Activated T-cell treated with anti-CD3 and anti-CD28 coated beads, Interleukin-2, amount 50 U/mL, for 4 hours (primary cell): ENCODE results near the gene MPP3. TPM values are rescaled to one million over a fixed set of nuclear protein-coding genes. Genes with fewer than 3 reads are reported as not detected.
"Not testable (repeated sequence)": the region's sequence is repeated elsewhere in the genome, so short reads cannot be mapped to it uniquely, and the experiment has no call there.

Experiments
- ATAC-seq, 2 donors: fragments of 200-7000 bp; cut with Tn5 transposase; one replicate each; pipeline ENCODE4 v1.10.0; 2021
- DNase-seq: peaks from one replicate; pipeline ENCODE4 v3.0.0-alpha.2; 2020
- H3K27me3 Mint-ChIP-seq: one replicate; pipeline ENCODE4 v1.8.0; 2021; ENCODE audit warnings: low read depth, mixed read lengths
- H3K36me3 Mint-ChIP-seq: one replicate; pipeline ENCODE4 v1.8.0; 2022; ENCODE audit warnings: mixed read lengths; ENCODE audit not compliant: insufficient read depth
- H3K4me1 Mint-ChIP-seq: one replicate; pipeline ENCODE4 v1.8.0; 2021; ENCODE audit warnings: low read depth, mixed read lengths
- H3K4me3 Mint-ChIP-seq: one replicate; pipeline ENCODE4 v1.8.0; 2021; ENCODE audit warnings: mild to moderate bottlenecking, moderate library complexity, mixed read lengths
- H3K9me3 Mint-ChIP-seq: one replicate; pipeline ENCODE4 v1.8.0; 2021; ENCODE audit warnings: mixed read lengths
- total RNA-seq, 3 donors: library from RNA; stranded (reverse); gene quantifications; one replicate each; pipeline ENCODE4 v1.2.1, GENCODE V29; 2021

Gene MPP3
- total RNA-seq, 3 donors from 2014 or later, result 0.24 to 0.94 (median 0.87) TPM

DNA sequence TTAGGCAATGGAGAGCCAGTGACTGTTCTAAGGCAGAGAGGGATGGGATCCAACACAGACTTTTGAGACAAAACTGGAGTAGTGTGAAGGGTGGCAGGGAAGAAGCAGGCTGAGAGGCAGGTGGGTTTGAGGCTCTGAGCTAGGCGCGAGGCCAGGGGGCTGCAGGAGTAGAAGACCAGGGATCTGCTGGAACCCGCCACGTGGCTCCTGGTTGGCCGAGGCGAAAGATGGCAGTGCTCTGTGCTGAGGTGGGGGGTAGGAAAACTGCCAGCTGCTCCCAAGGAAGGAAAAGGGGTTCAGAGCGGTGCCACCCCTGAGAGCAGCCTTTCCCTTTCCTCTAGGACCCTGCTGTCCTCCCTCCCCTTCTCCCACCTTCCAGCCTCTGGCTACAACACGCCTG lies 19.6 kb upstream of the MPP3 start:
- H3K36me3 Mint-ChIP-seq, result no peaks in the 10 kb centered on the region
- peaks cover 37% of the 10 kb centered on the region for H3K27me3 Mint-ChIP-seq
- no peaks in the 10 kb centered on the region for H3K9me3 Mint-ChIP-seq
- no peak overlapping the region for H3K4me3 Mint-ChIP-seq
- ATAC-seq (no peak), DNase-seq (no peak)
- no peaks in the 10 kb centered on the region for H3K4me1 Mint-ChIP-seq

DNA sequence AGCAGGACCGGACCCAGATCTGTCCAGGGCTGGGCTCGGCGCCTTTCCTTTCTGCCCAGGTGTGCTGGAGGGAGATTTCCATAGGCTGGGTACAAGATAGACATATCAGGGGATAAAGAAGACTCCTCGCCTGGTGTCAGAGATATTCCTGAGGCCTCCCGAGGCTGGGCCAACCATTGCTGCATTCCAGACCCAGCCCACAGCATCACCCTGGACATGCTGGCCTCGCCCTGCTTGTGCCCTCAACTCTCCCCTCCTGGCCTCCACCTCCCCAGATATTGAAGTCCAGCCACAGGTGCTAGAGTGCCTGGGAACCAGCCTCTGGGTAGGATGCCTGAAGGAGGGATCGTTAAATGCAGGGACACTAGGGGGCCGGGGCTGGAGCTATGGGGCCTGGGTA lies 16.2 kb upstream of the MPP3 start:
- no peaks in the 10 kb centered on the region for H3K9me3 Mint-ChIP-seq
- H3K27me3 Mint-ChIP-seq, result peaks cover 39% of the 10 kb centered on the region
- H3K4me1 Mint-ChIP-seq, result no peaks in the 10 kb centered on the region
- no peaks in the 10 kb centered on the region for H3K36me3 Mint-ChIP-seq
- H3K4me3 Mint-ChIP-seq, result no peak overlapping the region
- DNase-seq (no peak), ATAC-seq (no peak)

DNA sequence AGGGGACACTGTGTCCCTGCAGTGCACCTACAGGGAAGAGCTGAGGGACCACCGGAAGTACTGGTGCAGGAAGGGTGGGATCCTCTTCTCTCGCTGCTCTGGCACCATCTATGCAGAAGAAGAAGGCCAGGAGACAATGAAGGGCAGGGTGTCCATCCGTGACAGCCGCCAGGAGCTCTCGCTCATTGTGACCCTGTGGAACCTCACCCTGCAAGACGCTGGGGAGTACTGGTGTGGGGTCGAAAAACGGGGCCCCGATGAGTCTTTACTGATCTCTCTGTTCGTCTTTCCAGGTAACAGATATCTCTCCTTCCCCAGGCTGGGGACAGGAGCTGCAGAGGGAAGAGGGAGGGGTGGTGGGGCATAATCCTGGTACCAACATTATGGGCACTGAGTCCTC lies 15.7 kb upstream of the MPP3 start:
- Mint-ChIP-seq H3K9me3 (no peaks in the 10 kb centered on the region), H3K27me3 (peaks cover 37% of the 10 kb centered on the region), H3K4me1 (no peaks in the 10 kb centered on the region), H3K4me3 (no peak overlapping the region), H3K36me3 (no peaks in the 10 kb centered on the region)
- DNase-seq (no peak), ATAC-seq (no peak)

DNA sequence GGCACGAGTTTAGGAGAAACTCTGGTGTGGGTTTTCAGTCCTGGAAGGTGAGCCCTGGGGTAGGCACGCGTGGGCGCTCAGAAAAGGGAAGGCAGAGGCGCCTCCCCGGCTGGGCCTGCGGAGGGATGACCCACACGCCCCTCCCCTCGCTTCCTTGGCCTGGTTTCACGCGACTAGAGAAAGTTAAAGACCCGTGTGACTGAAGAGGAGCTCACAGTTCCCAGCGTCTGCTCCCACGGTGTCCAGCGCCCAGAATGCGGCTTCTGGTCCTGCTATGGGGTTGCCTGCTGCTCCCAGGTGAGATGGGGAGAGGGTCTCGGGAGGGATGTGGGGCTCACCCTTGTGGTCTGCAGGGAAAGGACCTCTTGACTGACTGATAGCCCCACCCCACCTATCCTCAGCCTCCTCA lies 14.0 kb upstream of the MPP3 start, which contains the start of gene CD300LG:
Gene CD300LG (plus strand): TSS at position 214 of the 409 bp plus-strand sequence. CDS start 41 bp downstream, at position 255.
- ATAC-seq (no peak), DNase-seq (no peak)
- Mint-ChIP-seq H3K4me1 (no peaks in the 10 kb centered on the region), H3K4me3 (no peak within 1 kb of the TSS), H3K9me3 (no peaks in the 10 kb centered on the region), H3K27me3 (peaks cover 38% of the 10 kb centered on the region), H3K36me3 (no peaks in the 10 kb centered on the region)

DNA sequence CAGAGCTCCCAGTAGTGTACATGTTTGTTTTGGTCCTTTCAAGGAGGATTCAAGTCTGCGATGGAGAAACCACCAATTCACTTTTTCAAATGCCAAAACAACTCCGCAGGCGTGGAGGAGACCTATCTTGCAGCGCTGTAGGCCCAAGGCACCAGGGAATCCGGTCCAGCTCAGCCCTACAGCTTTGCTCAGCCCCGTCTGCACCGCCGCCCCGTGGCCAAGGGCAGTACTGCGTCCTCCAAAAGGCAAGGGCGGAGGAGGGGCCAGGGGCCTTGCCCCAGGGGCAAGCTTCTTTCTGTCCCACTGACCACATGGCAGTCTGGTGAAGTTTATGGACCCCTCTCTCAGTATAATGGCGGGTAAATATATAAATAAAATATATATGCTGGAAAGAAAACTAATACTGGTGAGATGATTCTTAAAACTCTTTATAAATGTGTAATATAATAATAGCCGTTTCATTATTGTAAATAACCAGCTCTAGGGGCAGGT lies 13.3 kb upstream of the MPP3 start:
- no peak overlapping the region for H3K4me3 Mint-ChIP-seq
- H3K27me3 Mint-ChIP-seq, result peaks cover 37% of the 10 kb centered on the region
- ATAC-seq (peak; percentile 99 to 100), DNase-seq (peak; percentile 70)
- H3K9me3 Mint-ChIP-seq, result no peaks in the 10 kb centered on the region
- no peaks in the 10 kb centered on the region for H3K4me1 Mint-ChIP-seq
- no peaks in the 10 kb centered on the region for H3K36me3 Mint-ChIP-seq

DNA sequence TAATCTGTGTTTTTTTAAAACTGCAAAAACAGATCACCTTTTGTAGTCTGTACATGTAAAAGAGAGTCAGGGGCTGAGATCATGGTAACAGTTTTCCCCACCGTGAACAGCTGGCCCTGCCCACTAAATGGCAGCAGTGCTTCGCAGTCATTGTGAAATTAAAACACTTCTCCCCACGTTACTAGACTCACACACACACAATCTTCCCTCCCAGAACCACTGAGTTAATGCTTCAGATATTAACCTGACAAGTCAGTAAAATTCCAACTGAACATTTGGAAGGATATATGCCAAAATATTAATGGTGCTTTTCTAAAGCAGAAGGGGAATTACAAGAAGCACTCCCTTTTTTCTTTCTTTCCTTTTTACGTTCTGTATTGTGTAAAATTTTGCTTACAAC lies 12.8 kb upstream of the MPP3 start:
- no peaks in the 10 kb centered on the region for H3K36me3 Mint-ChIP-seq
- DNase-seq, result no peak
- H3K4me1 Mint-ChIP-seq, result no peaks in the 10 kb centered on the region
- no peak overlapping the region for H3K4me3 Mint-ChIP-seq
- peaks cover 36% of the 10 kb centered on the region for H3K27me3 Mint-ChIP-seq
- ATAC-seq, result no peak
- no peaks in the 10 kb centered on the region for H3K9me3 Mint-ChIP-seq

DNA sequence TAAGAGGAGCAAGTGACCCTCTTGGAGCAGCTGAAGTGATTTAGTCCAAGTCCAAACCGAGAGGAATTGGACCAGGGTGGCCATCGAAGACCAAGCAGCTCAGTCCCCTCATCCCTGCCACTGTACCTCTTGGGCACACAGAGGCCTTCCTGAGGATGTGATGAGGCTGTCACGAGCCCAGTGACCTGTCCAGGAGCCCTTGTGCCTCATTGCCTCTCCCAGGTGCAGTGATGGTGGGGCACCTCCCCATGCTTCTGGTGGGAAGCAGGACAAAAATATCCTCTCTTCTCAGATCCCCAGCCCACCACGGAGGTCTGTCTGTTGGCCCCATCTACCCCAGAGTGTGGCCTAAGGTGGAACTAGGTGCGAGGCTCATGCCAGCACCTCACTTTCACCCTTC lies 11.3 kb upstream of the MPP3 start:
- DNase-seq (no peak), ATAC-seq (no peak)
- Mint-ChIP-seq H3K4me3 (no peak overlapping the region), H3K9me3 (no peaks in the 10 kb centered on the region), H3K27me3 (peaks cover 37% of the 10 kb centered on the region), H3K36me3 (no peaks in the 10 kb centered on the region), H3K4me1 (no peaks in the 10 kb centered on the region)

DNA sequence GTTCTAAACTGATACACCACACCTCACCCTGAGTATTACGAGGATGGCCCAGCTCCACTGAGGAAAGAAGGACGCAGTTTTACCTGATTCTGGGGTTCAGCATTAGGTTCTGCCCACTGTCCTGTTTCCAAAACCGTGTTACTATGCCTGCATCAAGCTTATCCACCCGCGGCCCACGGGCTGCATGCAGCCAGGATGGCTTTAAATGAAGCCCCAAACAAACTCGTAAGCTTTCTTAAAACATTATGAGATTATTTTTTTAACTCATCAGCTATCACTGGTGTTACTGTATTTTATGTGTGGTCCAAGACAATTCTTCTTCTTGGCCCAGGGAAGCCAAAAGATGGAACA lies 10.0 kb upstream of the MPP3 start:
- Mint-ChIP-seq H3K36me3 (no peaks in the 10 kb centered on the region), H3K4me1 (no peaks in the 10 kb centered on the region), H3K4me3 (no peak overlapping the region), H3K9me3 (no peaks in the 10 kb centered on the region), H3K27me3 (peaks cover 29% of the 10 kb centered on the region)
- DNase-seq (no peak), ATAC-seq (no peak)

DNA sequence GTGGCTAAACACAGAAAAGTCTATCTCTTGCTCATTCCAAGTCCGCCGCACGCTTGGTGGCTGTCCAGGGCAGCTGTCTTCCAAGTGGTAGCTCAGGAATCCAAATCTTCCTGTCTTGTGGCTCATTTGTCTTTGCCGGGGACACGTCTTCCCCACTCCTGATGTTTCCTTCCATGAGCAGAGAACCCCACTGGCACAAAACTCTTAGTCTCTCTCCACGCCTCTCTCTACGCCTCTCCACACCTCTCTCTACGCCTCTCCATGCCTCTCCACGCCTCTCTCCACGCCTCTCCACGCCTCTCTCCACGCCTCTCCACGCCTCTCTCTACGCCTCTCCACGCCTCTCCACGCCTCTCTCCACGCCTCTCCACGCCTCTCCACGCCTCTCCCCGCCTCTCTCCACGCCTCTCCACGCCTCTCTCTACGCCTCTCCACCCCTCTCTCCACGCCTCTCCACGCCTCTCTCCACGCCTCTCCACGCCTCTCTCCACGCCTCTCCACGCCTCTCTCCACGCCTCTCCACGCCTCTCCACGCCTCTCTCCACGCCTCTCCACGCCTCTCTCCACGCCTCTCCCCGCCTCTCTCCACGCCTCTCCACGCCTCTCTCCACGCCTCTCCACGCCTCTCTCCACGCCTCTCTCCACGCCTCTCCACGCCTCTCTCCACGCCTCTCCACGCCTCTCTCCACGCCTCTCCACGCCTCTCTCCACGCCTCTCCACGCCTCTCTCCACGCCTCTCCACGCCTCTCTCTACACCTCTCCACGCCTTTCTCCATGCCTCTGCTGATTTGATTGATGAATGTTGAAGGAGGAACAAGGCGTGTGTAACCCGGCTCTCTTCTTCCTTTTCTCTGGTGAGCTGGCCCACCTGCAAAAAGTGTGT lies 9.4 kb upstream of the MPP3 start:
- H3K27me3 Mint-ChIP-seq, result peaks cover 30% of the 10 kb centered on the region
- not testable (repeated sequence) for H3K4me1 Mint-ChIP-seq, H3K4me3 Mint-ChIP-seq, H3K36me3 Mint-ChIP-seq, DNase-seq, ATAC-seq, H3K9me3 Mint-ChIP-seq

DNA sequence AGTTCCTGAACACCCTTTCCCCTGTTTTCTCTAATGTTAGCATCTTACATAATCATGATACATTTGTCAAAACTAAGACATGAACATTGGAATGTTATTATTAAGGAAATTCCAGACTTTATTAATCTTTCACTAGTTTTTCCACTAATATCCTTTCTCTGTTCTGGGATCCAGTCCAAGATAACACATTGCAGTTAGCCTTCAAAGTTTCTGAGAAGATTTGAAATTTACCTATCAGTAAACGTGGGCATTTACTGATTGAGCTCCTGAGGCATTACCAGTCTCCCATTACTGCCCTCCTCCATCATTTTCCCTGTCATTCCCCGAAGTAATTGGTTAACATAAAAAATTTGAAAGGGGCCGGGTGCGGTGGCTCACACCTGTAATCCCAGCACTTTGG lies 8.3 kb upstream of the MPP3 start:
- Mint-ChIP-seq H3K36me3 (no peaks in the 10 kb centered on the region), H3K27me3 (peaks cover 31% of the 10 kb centered on the region), H3K9me3 (no peaks in the 10 kb centered on the region), H3K4me1 (no peaks in the 10 kb centered on the region), H3K4me3 (no peak overlapping the region)
- no peak for DNase-seq
- no peak for ATAC-seq

DNA sequence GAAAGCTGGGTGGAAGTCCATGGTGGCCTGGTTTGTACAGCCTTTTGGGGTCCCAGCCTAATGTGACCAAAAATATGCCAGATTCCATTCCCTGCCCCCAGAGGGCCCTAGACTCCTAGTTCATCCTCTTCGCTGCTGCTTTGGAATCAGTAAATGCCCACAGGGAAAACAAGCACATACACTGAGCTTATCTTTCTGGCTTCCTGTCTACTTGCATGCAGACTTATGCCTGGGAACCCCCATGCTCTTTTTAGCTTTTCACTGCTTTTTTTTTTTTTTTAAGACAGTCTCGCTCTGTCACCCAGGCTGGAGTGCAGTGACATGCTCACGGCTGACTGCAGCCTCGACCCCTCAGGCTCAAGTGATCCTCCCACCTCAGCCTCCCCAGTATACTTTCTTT lies 7.9 kb upstream of the MPP3 start:
- Mint-ChIP-seq H3K27me3 (peaks cover 32% of the 10 kb centered on the region), H3K36me3 (no peaks in the 10 kb centered on the region), H3K9me3 (no peaks in the 10 kb centered on the region), H3K4me1 (no peaks in the 10 kb centered on the region), H3K4me3 (no peak overlapping the region)
- DNase-seq (no peak), ATAC-seq (no peak)

DNA sequence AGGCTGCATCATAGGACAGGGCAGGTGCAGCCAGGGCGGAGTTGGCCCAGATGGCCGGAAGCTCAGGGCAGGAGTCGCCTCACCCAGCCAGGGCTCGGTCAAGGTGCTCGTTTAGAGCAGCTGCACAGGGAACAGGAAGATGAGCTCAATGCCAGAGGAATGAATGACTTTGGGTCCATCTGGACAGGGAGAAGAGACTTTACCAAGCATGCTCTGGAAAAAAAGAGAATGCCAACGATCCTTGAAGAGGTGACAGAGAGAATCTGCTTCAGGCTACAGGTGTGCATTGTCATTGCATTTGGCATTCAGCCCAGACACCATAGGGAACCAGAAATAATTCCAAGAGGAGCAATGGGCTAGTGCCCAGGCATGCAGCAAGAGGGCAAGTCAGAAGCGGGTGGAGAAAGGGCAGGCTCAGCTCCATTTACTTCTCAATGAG lies 6.7 kb upstream of the MPP3 start:
- Mint-ChIP-seq H3K4me3 (no peak overlapping the region), H3K9me3 (no peaks in the 10 kb centered on the region), H3K36me3 (no peaks in the 10 kb centered on the region), H3K27me3 (peaks cover 35% of the 10 kb centered on the region), H3K4me1 (no peaks in the 10 kb centered on the region)
- ATAC-seq (no peak), DNase-seq (no peak)

DNA sequence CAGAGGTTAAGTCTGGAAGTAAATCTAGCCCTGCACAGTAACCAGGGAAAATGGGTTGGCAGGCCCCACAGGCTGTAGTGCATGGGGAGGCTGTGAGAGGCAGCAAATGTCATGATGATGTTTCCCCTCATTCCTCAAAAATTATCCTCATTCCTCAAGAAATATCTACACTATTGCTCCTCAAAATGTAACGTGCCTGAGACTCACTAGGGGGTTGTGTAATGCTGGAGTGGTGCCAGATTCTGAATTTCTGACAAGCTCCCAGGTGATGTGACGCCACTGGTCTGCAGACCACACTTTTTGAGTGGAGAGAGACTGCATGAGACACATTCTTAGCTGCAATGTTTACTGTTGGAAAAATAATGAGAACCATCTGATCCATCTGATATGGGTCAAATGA lies 1.2 kb upstream of the MPP3 start:
- DNase-seq (no peak), ATAC-seq (no peak)
- Mint-ChIP-seq H3K4me3 (peak overlapping the region; percentile 13), H3K9me3 (no peaks in the 10 kb centered on the region), H3K4me1 (peaks cover 10% of the 10 kb centered on the region), H3K27me3 (peaks cover 48% of the 10 kb centered on the region), H3K36me3 (no peaks in the 10 kb centered on the region)

DNA sequence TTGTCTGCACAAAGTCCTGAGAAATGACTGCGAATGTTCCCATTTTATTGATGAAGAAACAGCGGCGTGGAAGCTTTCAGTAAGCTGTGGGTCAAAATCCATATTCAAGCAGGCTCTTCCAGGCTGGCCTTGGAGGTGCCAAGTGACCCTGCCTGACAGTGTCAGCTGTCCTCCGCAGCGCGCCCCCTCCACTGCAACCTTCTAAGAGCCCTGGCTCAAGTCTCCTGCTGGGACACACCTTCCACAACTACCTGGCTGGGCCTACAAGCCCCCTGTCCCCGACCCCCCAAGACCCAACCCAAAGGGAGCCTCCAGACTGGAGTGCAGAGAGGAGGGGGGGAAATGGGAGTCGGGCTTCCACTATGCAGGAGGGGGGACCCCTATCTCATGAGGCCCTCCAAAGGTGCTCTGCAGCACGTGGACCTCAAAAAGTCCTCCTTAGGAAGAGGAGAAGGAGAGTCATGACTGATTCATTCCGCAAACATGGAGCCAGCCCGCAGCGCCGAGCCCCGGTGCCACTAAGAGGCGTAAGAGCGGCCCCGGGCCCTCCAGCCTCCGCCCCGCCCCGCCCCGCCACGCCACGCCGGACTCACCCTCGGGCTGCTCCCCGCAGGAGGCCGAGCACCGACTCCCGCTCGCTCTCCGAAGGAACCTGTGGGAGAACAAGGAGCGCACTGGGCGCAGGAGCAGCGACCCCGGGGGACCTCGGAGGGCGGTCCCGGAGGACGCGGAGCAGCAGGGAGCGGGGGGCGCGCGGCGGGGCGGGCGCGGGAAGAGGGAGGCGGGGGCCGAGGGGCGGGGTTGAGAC lies 574 bp downstream of the MPP3 start:
- Mint-ChIP-seq H3K36me3 (no peaks in the 10 kb centered on the region), H3K9me3 (no peaks in the 10 kb centered on the region), H3K4me3 (peak overlapping the region; percentile 65), H3K4me1 (peaks cover 10% of the 10 kb centered on the region), H3K27me3 (peaks cover 43% of the 10 kb centered on the region)
- DNase-seq, result no peak
- peak; percentile 47 to 51 for ATAC-seq
